ENCODE results near the gene MADD. TPM values are rescaled to one million over a fixed set of nuclear protein-coding genes. Genes with fewer than 3 reads are reported as not detected.

The MADD gene
- total and polyA plus RNA-seq, 10 of the 15 experiments (the other 5 are each of a cell fraction or from before 2014, with no cell fraction given) = 0.47 to 35.4 (median 17.6) TPM

- Histone ChIP-seq H3K27me3 (replicated peaks in 1 of 2; ENCODE audit: control insufficient read depth in 2 of 2, insufficient read depth in 2 of 2, low read length in 1 of 2) (no peaks in the 10 kb centered on the region), H3K4me3 (no peak overlapping the region), H3K36me3 (ENCODE audit: control insufficient read depth in 2 of 2, insufficient read depth in 2 of 2, low read length in 1 of 2) (peaks cover 31 to 47% of the 10 kb centered on the region in 2 experiments), H3K79me2 (ENCODE audit: control insufficient read depth, insufficient read depth, low read length) (no peaks in the 10 kb centered on the region), H3K9ac (ENCODE audit: control insufficient read depth, insufficient read depth, low read length) (no peak overlapping the region), H2AFZ (ENCODE audit: control insufficient read depth, low read depth, low read length) (no peak overlapping the region), H3K4me2 (ENCODE audit: control insufficient read depth, insufficient read depth) (no peak overlapping the region), H4K20me1 (ENCODE audit: control insufficient read depth, insufficient read depth) (no peaks in the 10 kb centered on the region), H3K4me1 (ENCODE audit: control insufficient read depth, insufficient read depth, low read length) (no peaks in the 10 kb centered on the region), H3K27ac (ENCODE audit: control insufficient read depth, insufficient read depth) (no peak overlapping the region), H3K9me3 (replicated peaks; ENCODE audit: control insufficient read depth, insufficient read depth, low read length) (no peaks in the 10 kb centered on the region)
- in situ Hi-C loops (cut with MboI) (no loop called here), intact Hi-C loops (cut with micrococcal nuclease; ENCODE audit: unreplicated experiment) (no loop called here)
- no TSS peak for BruUV-seq (replicated peaks)
- no peak for TF ChIP-seq PAX5 (IDR thresholded peaks at IDR 0.05; ENCODE audit: borderline replicate concordance, low read depth, low read length)
- no peak for TF ChIP-seq RAD51 (IDR thresholded peaks at IDR 0.05)
- no peak for TF ChIP-seq MEF2A (IDR thresholded peaks at IDR 0.05; ENCODE audit: insufficient read depth, low read depth, low read length)
- no peak for TF ChIP-seq PML (IDR thresholded peaks at IDR 0.05; ENCODE audit: low read length)
- no peak for TF ChIP-seq USF2 (IDR thresholded peaks at IDR 0.05; ENCODE audit: borderline replicate concordance, low read depth, low read length)
- no peak for TF ChIP-seq ZBTB40 (IDR thresholded peaks at IDR 0.05; ENCODE audit: borderline replicate concordance)
- no peak for TF ChIP-seq LARP7 (IDR thresholded peaks at IDR 0.05)
- TF ChIP-seq TCF12 (IDR thresholded peaks at IDR 0.05; ENCODE audit: low read depth, low read length) = no peak
- TF ChIP-seq E2F4 (IDR thresholded peaks at IDR 0.05; ENCODE audit: low read depth, low read length) = no peak
- TF ChIP-seq CBX3 (IDR thresholded peaks at IDR 0.05; ENCODE audit: borderline replicate concordance, low read depth) = no peak
- TF ChIP-seq RBBP5 (conservative IDR thresholded peaks at IDR 0.05) = no peak
- TF ChIP-seq ESRRA (IDR thresholded peaks at IDR 0.05; ENCODE audit: low read length) = no peak
- TF ChIP-seq RUNX3 (IDR thresholded peaks at IDR 0.05; ENCODE audit: low read length) = no peak
- no peak for TF ChIP-seq SUPT20H (IDR thresholded peaks at IDR 0.05; ENCODE audit: borderline replicate concordance, control insufficient read depth, low read depth, low read length)
- ChIA-PET POLR2A (interaction anchor here (1.0 to 1.5 kb wide), 3 partner anchors 10 to 132 kb away, joined by 3 to 4 read pairs (median 3); no protein-coding TSS in a partner anchor), RAD21 (ENCODE audit: unreplicated experiment) (no interaction called here), CTCF (interaction anchor here (0.8 to 1.0 kb wide), 2 partner anchors 12 to 33 kb away, joined by 3 read pairs; partner anchors contain the start of gene ACP2), SMC1A (ENCODE audit: uncharacterized antibody, unreplicated experiment) (interaction anchor here (1.2 kb wide), 1 partner anchor 20 kb away, joined by 4 read pairs; no protein-coding TSS in a partner anchor)
- no peak for ATAC-seq
- WGBS (ENCODE audit: insufficient coverage, insufficient replicate concordance, low lambda C conversion rate, missing lambda C conversion rate) = 94% methylated on average over 5 of the region's 5 CpGs
- no peak for FAIRE-seq
- DNase-seq (ENCODE audit: low read depth, low spot score) = no peak
These were observed 10.9 kb downstream of the MADD start for GRCh38 chr11:47280860-47281259.

All from GM12878 (cell line).